ENCODE results near the gene APLN.

Gene APLN

GRCh38 chrX:129653971-129654651 lies 645 bp downstream of the APLN start:
- H3K4me3 ChIP-seq (ENCODE audit: low read length): peak overlapping the region; percentile 58
- peaks cover 3% of the 10 kb centered on the region for H3K9me3 ChIP-seq (ENCODE audit: low read length)
- H3K36me3 ChIP-seq (ENCODE audit: insufficient read depth, low read length): no peaks in the 10 kb centered on the region
- peaks cover 13% of the 10 kb centered on the region for H3K4me1 ChIP-seq (ENCODE audit: insufficient read depth, low read length)
- peak overlapping the region; percentile 76 for H2AFZ ChIP-seq (ENCODE audit: low read depth, low read length)
- no peaks in the 10 kb centered on the region for H3K27me3 ChIP-seq (ENCODE audit: insufficient read depth, low read length)

- Histone ChIP-seq H3K4me3 (ENCODE audit: low read length) (peak overlapping the region; percentile 58), H3K4me1 (ENCODE audit: insufficient read depth, low read length) (peaks cover 13% of the 10 kb centered on the region), H2AFZ (ENCODE audit: low read depth, low read length) (no peak overlapping the region), H3K9me3 (ENCODE audit: low read length) (peaks cover 3% of the 10 kb centered on the region), H3K36me3 (ENCODE audit: insufficient read depth, low read length) (no peaks in the 10 kb centered on the region), H3K27me3 (ENCODE audit: insufficient read depth, low read length) (no peaks in the 10 kb centered on the region)
Measured at GRCh38 chrX:129653181-129653970, 1.4 kb downstream of the APLN start.

- Histone ChIP-seq H2AFZ (ENCODE audit: low read depth, low read length) (no peak overlapping the region), H3K4me3 (ENCODE audit: low read length) (no peak overlapping the region), H3K9me3 (ENCODE audit: low read length) (no peaks in the 10 kb centered on the region), H3K36me3 (ENCODE audit: insufficient read depth, low read length) (no peaks in the 10 kb centered on the region), H3K4me1 (ENCODE audit: insufficient read depth, low read length) (peaks cover 13% of the 10 kb centered on the region), H3K27me3 (ENCODE audit: insufficient read depth, low read length) (no peaks in the 10 kb centered on the region)
Measured at GRCh38 chrX:129652565-129653169, 2.1 kb downstream of the APLN start.

GRCh38 chrX:129651756-129652564 lies 2.8 kb downstream of the APLN start:
- Histone ChIP-seq H3K36me3 (ENCODE audit: insufficient read depth, low read length) (no peaks in the 10 kb centered on the region), H3K27me3 (ENCODE audit: insufficient read depth, low read length) (no peaks in the 10 kb centered on the region)

GRCh38 chrX:129650821-129651510 lies 3.8 kb downstream of the APLN start:
- H3K4me3 ChIP-seq (ENCODE audit: low read length): no peak overlapping the region
- no peaks in the 10 kb centered on the region for H3K9me3 ChIP-seq (ENCODE audit: low read length)
- H3K36me3 ChIP-seq (ENCODE audit: insufficient read depth, low read length): no peaks in the 10 kb centered on the region
- H2AFZ ChIP-seq (ENCODE audit: low read depth, low read length): no peak overlapping the region
- H3K4me1 ChIP-seq (ENCODE audit: insufficient read depth, low read length): peaks cover 13% of the 10 kb centered on the region
- H3K27me3 ChIP-seq (ENCODE audit: insufficient read depth, low read length): no peaks in the 10 kb centered on the region

More at GRCh38 chrX:129651756-129652564, 2.8 kb downstream of the APLN start:
- Histone ChIP-seq H3K4me1 (ENCODE audit: insufficient read depth, low read length) (peaks cover 13% of the 10 kb centered on the region), H3K4me3 (ENCODE audit: low read length) (no peak overlapping the region), H2AFZ (ENCODE audit: low read depth, low read length) (no peak overlapping the region), H3K9me3 (ENCODE audit: low read length) (no peaks in the 10 kb centered on the region)

GRCh38 chrX:129650183-129650689 lies 4.5 kb downstream of the APLN start:
- Histone ChIP-seq H3K36me3 (ENCODE audit: insufficient read depth, low read length) (no peaks in the 10 kb centered on the region), H3K9me3 (ENCODE audit: low read length) (no peaks in the 10 kb centered on the region), H3K27me3 (ENCODE audit: insufficient read depth, low read length) (no peaks in the 10 kb centered on the region), H2AFZ (ENCODE audit: low read depth, low read length) (no peak overlapping the region), H3K4me1 (ENCODE audit: insufficient read depth, low read length) (peaks cover 12% of the 10 kb centered on the region), H3K4me3 (ENCODE audit: low read length) (no peak overlapping the region)

GRCh38 chrX:129649268-129650182 lies 5.2 kb downstream of the APLN start:
- Histone ChIP-seq H3K9me3 (ENCODE audit: low read length) (no peaks in the 10 kb centered on the region), H3K27me3 (ENCODE audit: insufficient read depth, low read length) (no peaks in the 10 kb centered on the region), H3K4me3 (ENCODE audit: low read length) (no peak overlapping the region), H3K4me1 (ENCODE audit: insufficient read depth, low read length) (peaks cover 8% of the 10 kb centered on the region), H2AFZ (ENCODE audit: low read depth, low read length) (no peak overlapping the region), H3K36me3 (ENCODE audit: insufficient read depth, low read length) (no peaks in the 10 kb centered on the region)

GRCh38 chrX:129648514-129649267 lies 6.1 kb downstream of the APLN start:
- no peak overlapping the region for H3K4me3 ChIP-seq (ENCODE audit: low read length)

GRCh38 chrX:129647418-129648410 lies 7.0 kb downstream of the APLN start:
- Histone ChIP-seq H3K4me3 (ENCODE audit: low read length) (no peak overlapping the region), H3K36me3 (ENCODE audit: insufficient read depth, low read length) (no peaks in the 10 kb centered on the region), H3K27me3 (ENCODE audit: insufficient read depth, low read length) (no peaks in the 10 kb centered on the region), H3K9me3 (ENCODE audit: low read length) (no peaks in the 10 kb centered on the region), H3K4me1 (ENCODE audit: insufficient read depth, low read length) (no peaks in the 10 kb centered on the region), H2AFZ (ENCODE audit: low read depth, low read length) (no peak overlapping the region)

More at GRCh38 chrX:129648514-129649267, 6.1 kb downstream of the APLN start:
- H3K36me3 ChIP-seq (ENCODE audit: insufficient read depth, low read length): no peaks in the 10 kb centered on the region
- H3K4me1 ChIP-seq (ENCODE audit: insufficient read depth, low read length): peaks cover 5% of the 10 kb centered on the region
- H3K27me3 ChIP-seq (ENCODE audit: insufficient read depth, low read length): no peaks in the 10 kb centered on the region
- no peak overlapping the region for H2AFZ ChIP-seq (ENCODE audit: low read depth, low read length)
- no peaks in the 10 kb centered on the region for H3K9me3 ChIP-seq (ENCODE audit: low read length)

All from neuron (in vitro differentiated cells).